Measurements from ENCODE around the gene ZNF609. TPM values are rescaled to one million over a fixed set of nuclear protein-coding genes. Genes with fewer than 3 reads are reported as not detected.

The ZNF609 gene
- total and polyA plus RNA-seq, 4 donors = 5.4 to 46.7 (median 23.6) TPM

- H3K27ac ChIP-seq (ENCODE audit: low read depth in 1 of 2, low read length in 2 of 2) = no peak overlapping the region
- 72 to 78% methylated on average over 4 of the region's 4 CpGs for WGBS, 2 donors
- no peaks in the 10 kb centered on the region for H3K4me1 ChIP-seq (ENCODE audit: control insufficient read depth in 1 of 2, insufficient read depth in 2 of 2, low read length in 2 of 2)
- intact Hi-C loops (cut with DNase I) = loop anchor here (5.0 kb wide), 2 partner anchors 122 to 127 kb away; no protein-coding TSS in a partner anchor
- peak in 1 of 2 donors; percentile 30 for DNase-seq
- no peak for ATAC-seq (ENCODE audit: low FRiP score)
- H3K27me3 ChIP-seq (ENCODE audit: control insufficient read depth in 1 of 2, insufficient read depth in 2 of 2, low read length in 1 of 2) = no peaks in the 10 kb centered on the region
- no peak overlapping the region for H3K4me3 ChIP-seq (ENCODE audit: low read length in 2 of 2)
- H3K36me3 ChIP-seq (ENCODE audit: control insufficient read depth in 1 of 2, insufficient read depth in 2 of 2, low read length in 1 of 2) = peaks cover 4 to 5% of the 10 kb centered on the region in 2 donors
- no peaks in the 10 kb centered on the region for H3K9me3 ChIP-seq (ENCODE audit: control insufficient read depth, low read length)
Observed at GRCh38 chr15:64685230-64685888, 225.0 kb downstream of the ZNF609 start.

GRCh38 chr15:64686130-64686735, 225.9 kb downstream of the ZNF609 start:
- peaks cover 5 to 6% of the 10 kb centered on the region in 2 donors for H3K36me3 ChIP-seq (ENCODE audit: control insufficient read depth in 1 of 2, insufficient read depth in 2 of 2, low read length in 1 of 2)
- WGBS, 2 donors = 45 to 49% methylated on average over 10 of the region's 10 CpGs
- no peak for ATAC-seq (ENCODE audit: low FRiP score)

GRCh38 chr15:64687172-64687571, 226.8 kb downstream of the ZNF609 start:
- intact Hi-C loops (cut with DNase I) = loop anchor here (2.0 to 5.0 kb wide), 3 partner anchors 42 to 125 kb away; no protein-coding TSS in a partner anchor
- DNase-seq (no peak), ATAC-seq (ENCODE audit: low FRiP score) (no peak)
- Histone ChIP-seq H3K4me1 (ENCODE audit: control insufficient read depth in 1 of 2, insufficient read depth in 2 of 2, low read length in 2 of 2) (no peaks in the 10 kb centered on the region), H3K27ac (ENCODE audit: low read depth in 1 of 2, low read length in 2 of 2) (no peak overlapping the region), H3K36me3 (ENCODE audit: control insufficient read depth in 1 of 2, insufficient read depth in 2 of 2, low read length in 1 of 2) (peaks cover 5 to 6% of the 10 kb centered on the region in 2 donors), H3K27me3 (ENCODE audit: control insufficient read depth in 1 of 2, insufficient read depth in 2 of 2, low read length in 1 of 2) (no peaks in the 10 kb centered on the region), H3K9me3 (ENCODE audit: control insufficient read depth, low read length) (no peaks in the 10 kb centered on the region), H3K4me3 (ENCODE audit: low read length in 2 of 2) (no peak overlapping the region)
- 86 to 90% methylated on average over 2 of the region's 2 CpGs for WGBS, 2 donors

More at GRCh38 chr15:64686130-64686735, 225.9 kb downstream of the ZNF609 start:
- DNase-seq = no peak
- Histone ChIP-seq H3K9me3 (ENCODE audit: control insufficient read depth, low read length) (no peaks in the 10 kb centered on the region), H3K4me1 (ENCODE audit: control insufficient read depth in 1 of 2, insufficient read depth in 2 of 2, low read length in 2 of 2) (no peaks in the 10 kb centered on the region), H3K4me3 (ENCODE audit: low read length in 2 of 2) (no peak overlapping the region), H3K27ac (ENCODE audit: low read depth in 1 of 2, low read length in 2 of 2) (no peak overlapping the region), H3K27me3 (ENCODE audit: control insufficient read depth in 1 of 2, insufficient read depth in 2 of 2, low read length in 1 of 2) (no peaks in the 10 kb centered on the region)
- intact Hi-C loops (cut with DNase I) = loop anchor here (1.0 to 5.0 kb wide), 4 partner anchors 42 to 126 kb away; no protein-coding TSS in a partner anchor

- ATAC-seq (ENCODE audit: low FRiP score) (no peak), DNase-seq (peak in 1 of 2 donors; percentile 37)
- intact Hi-C loops (cut with DNase I) = loop anchor here (2.0 to 5.0 kb wide), 3 partner anchors 41 to 125 kb away; no protein-coding TSS in a partner anchor
- H3K27ac ChIP-seq (ENCODE audit: low read depth in 1 of 2, low read length in 2 of 2) = no peak overlapping the region
- H3K27me3 ChIP-seq (ENCODE audit: control insufficient read depth in 1 of 2, insufficient read depth in 2 of 2, low read length in 1 of 2) = no peaks in the 10 kb centered on the region
- no peak overlapping the region for H3K4me3 ChIP-seq (ENCODE audit: low read length in 2 of 2)
- WGBS, 2 donors = 31 to 46% methylated on average over 3 of the region's 3 CpGs
- no peaks in the 10 kb centered on the region for H3K4me1 ChIP-seq (ENCODE audit: control insufficient read depth in 1 of 2, insufficient read depth in 2 of 2, low read length in 2 of 2)
- H3K36me3 ChIP-seq (ENCODE audit: control insufficient read depth in 1 of 2, insufficient read depth in 2 of 2, low read length in 1 of 2) = peaks cover 5 to 6% of the 10 kb centered on the region in 2 donors
- no peaks in the 10 kb centered on the region for H3K9me3 ChIP-seq (ENCODE audit: control insufficient read depth, low read length)
Observed at GRCh38 chr15:64687688-64688087, 227.3 kb downstream of the ZNF609 start.

- Histone ChIP-seq H3K4me3 (ENCODE audit: low read length in 2 of 2) (no peak overlapping the region), H3K27me3 (ENCODE audit: control insufficient read depth in 1 of 2, insufficient read depth in 2 of 2, low read length in 1 of 2) (no peaks in the 10 kb centered on the region), H3K27ac (ENCODE audit: low read depth in 1 of 2, low read length in 2 of 2) (no peak overlapping the region), H3K4me1 (ENCODE audit: control insufficient read depth in 1 of 2, insufficient read depth in 2 of 2, low read length in 2 of 2) (peaks cover 0 to 2% of the 10 kb centered on the region in 2 donors), H3K36me3 (ENCODE audit: control insufficient read depth in 1 of 2, insufficient read depth in 2 of 2, low read length in 1 of 2) (peaks cover 5 to 6% of the 10 kb centered on the region in 2 donors), H3K9me3 (ENCODE audit: control insufficient read depth, low read length) (no peaks in the 10 kb centered on the region)
- peak in 1 of 2 donors; percentile 22 for DNase-seq
- 56 to 77% methylated on average over 3 of the region's 3 CpGs for WGBS, 2 donors
- intact Hi-C loops (cut with DNase I) = loop anchor here (5.0 kb wide), 2 partner anchors 119 to 124 kb away; no protein-coding TSS in a partner anchor
- no peak for ATAC-seq (ENCODE audit: low FRiP score)
Observed at GRCh38 chr15:64688770-64689169, 228.4 kb downstream of the ZNF609 start.

- 46 to 47% methylated on average over 3 of the region's 3 CpGs for WGBS, 2 donors
- Histone ChIP-seq H3K4me3 (ENCODE audit: low read length in 2 of 2) (no peak overlapping the region), H3K4me1 (ENCODE audit: control insufficient read depth in 1 of 2, insufficient read depth in 2 of 2, low read length in 2 of 2) (peaks cover 0 to 2% of the 10 kb centered on the region in 2 donors), H3K9me3 (ENCODE audit: control insufficient read depth, low read length) (no peaks in the 10 kb centered on the region), H3K27ac (ENCODE audit: low read depth in 1 of 2, low read length in 2 of 2) (no peak overlapping the region), H3K27me3 (ENCODE audit: control insufficient read depth in 1 of 2, insufficient read depth in 2 of 2, low read length in 1 of 2) (no peaks in the 10 kb centered on the region), H3K36me3 (ENCODE audit: control insufficient read depth in 1 of 2, insufficient read depth in 2 of 2, low read length in 1 of 2) (peaks cover 5 to 6% of the 10 kb centered on the region in 2 donors)
- ATAC-seq (ENCODE audit: low FRiP score) = no peak
- DNase-seq = no peak
- intact Hi-C loops (cut with DNase I) = no loop called here
Observed at GRCh38 chr15:64690008-64690407, 229.6 kb downstream of the ZNF609 start.

GRCh38 chr15:64690578-64691296, 230.4 kb downstream of the ZNF609 start:
- WGBS, 2 donors = 33 to 40% methylated on average over 6 of the region's 6 CpGs
- H3K4me3 ChIP-seq (ENCODE audit: low read length in 2 of 2) = no peak overlapping the region
- peaks cover 5 to 6% of the 10 kb centered on the region in 2 donors for H3K36me3 ChIP-seq (ENCODE audit: control insufficient read depth in 1 of 2, insufficient read depth in 2 of 2, low read length in 1 of 2)
- peaks cover 0 to 2% of the 10 kb centered on the region in 2 donors for H3K4me1 ChIP-seq (ENCODE audit: control insufficient read depth in 1 of 2, insufficient read depth in 2 of 2, low read length in 2 of 2)
- ATAC-seq (ENCODE audit: low FRiP score) = no peak
- H3K9me3 ChIP-seq (ENCODE audit: control insufficient read depth, low read length) = no peaks in the 10 kb centered on the region
- no peak for DNase-seq
- no peak overlapping the region for H3K27ac ChIP-seq (ENCODE audit: low read depth in 1 of 2, low read length in 2 of 2)
- intact Hi-C loops (cut with DNase I) = no loop called here
- H3K27me3 ChIP-seq (ENCODE audit: control insufficient read depth in 1 of 2, insufficient read depth in 2 of 2, low read length in 1 of 2) = no peaks in the 10 kb centered on the region

GRCh38 chr15:64691896-64692565, 231.7 kb downstream of the ZNF609 start:
- peaks cover 0 to 2% of the 10 kb centered on the region in 2 donors for H3K4me1 ChIP-seq (ENCODE audit: control insufficient read depth in 1 of 2, insufficient read depth in 2 of 2, low read length in 2 of 2)
- intact Hi-C loops (cut with DNase I) = no loop called here
- peak; percentile 27 to 69 for DNase-seq
- no peak overlapping the region for H3K4me3 ChIP-seq (ENCODE audit: low read length in 2 of 2)
- peak overlapping the region in 1 of 2 donors; percentile 34 for H3K27ac ChIP-seq (ENCODE audit: low read depth in 1 of 2, low read length in 2 of 2)
- no peak for ATAC-seq (ENCODE audit: low FRiP score)
- 71 to 75% methylated on average over 9 of the region's 9 CpGs for WGBS, 2 donors
- H3K36me3 ChIP-seq (ENCODE audit: control insufficient read depth in 1 of 2, insufficient read depth in 2 of 2, low read length in 1 of 2) = peaks cover 5 to 6% of the 10 kb centered on the region in 2 donors
- H3K27me3 ChIP-seq (ENCODE audit: control insufficient read depth in 1 of 2, insufficient read depth in 2 of 2, low read length in 1 of 2) = no peaks in the 10 kb centered on the region
- H3K9me3 ChIP-seq (ENCODE audit: control insufficient read depth, low read length) = no peaks in the 10 kb centered on the region
